OCI-LY3 (cell line): ENCODE measurements around the gene HNRNPH1.

Experiments
- CTCF ChIP-seq: fragments of 200-600, 300-600 bp; sonication (generic); IDR thresholded peaks from 2 replicates; pipeline ENCODE4 v1.5.1; 2014; ENCODE audit warnings: antibody characterized with exemption, low read length, low read depth
- EZH2phosphoT487 ChIP-seq: fragments of 200-600 bp; shearing (Covaris generic); IDR thresholded peaks from 2 replicates; pipeline ENCODE4 v1.6.1; 2018; ENCODE audit warnings: antibody characterized with exemption, mixed run types, low read depth

DNA sequence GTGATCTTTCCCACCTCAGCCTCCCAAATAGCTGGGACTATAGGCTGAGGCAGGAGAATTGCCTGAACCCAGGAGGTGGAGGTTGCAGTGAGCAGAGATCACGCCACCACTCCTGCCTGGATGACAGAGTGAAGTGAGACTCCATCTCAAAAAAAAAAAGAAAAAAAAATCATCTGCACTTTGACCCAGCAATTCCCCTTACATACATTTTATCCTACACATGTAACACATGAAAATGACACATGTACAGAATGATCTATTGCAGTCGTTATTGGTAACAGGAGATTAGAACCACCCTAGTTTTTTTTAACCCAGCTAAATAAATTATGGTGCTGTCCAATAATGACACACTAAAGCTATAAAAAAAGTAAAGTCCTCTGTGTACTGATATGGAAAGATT, 58.9 kb downstream of the HNRNPH1 start:
- TF ChIP-seq CTCF, result no peak
- no peak for TF ChIP-seq EZH2phosphoT487
